ENCODE data around the gene C2orf76.
"Not testable (repeated sequence)": the region's sequence is repeated elsewhere in the genome, so short reads cannot be mapped to it uniquely, and the experiment has no call there.

Gene C2orf76

DNA sequence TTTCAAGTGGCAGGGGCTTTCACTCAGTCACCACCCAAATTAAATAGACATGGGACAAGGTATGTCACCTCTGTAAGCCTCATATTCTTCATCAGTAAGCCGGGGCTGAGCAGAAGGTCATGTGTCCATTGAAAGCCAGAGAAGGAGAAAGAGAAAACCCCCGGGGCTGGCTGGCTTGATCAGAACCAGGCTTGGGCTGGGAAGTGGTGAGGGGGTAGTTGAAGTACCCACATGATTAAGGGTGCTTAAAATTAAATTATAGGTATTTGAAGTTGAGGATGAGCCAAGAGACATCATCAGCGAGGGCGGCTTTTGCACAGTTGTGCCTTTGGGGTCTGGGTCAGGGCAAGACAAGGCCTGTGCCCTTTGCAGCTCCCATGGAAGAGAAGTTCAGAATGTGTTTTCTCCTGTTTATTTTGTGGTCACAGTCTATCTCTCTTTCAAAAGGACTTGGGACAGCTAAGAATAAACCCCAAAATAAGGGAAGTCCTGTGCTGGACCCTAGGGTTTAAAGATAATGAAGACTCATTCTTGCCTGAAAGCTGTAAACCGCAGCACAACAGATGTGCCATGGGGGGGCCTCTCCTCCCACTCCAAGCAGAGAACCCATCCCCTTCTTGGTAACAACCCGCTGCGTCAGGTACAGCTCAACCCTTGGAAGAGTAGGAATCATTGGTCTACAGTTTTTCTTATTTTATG is 10.8 kb upstream of the C2orf76 start:
- no peak for FAIRE-seq
- no peak for DNase-seq (ENCODE audit: low spot score)

GRCh38 chr2:119376810-119377209 is 10.2 kb upstream of the C2orf76 start:
- DNase-seq (ENCODE audit: low spot score): no peak
- no peak for FAIRE-seq

GRCh38 chr2:119376406-119376805 is 9.8 kb upstream of the C2orf76 start:
- DNase-seq (ENCODE audit: low spot score); FAIRE-seq: not testable (repeated sequence)

GRCh38 chr2:119373907-119374745 is 7.5 kb upstream of the C2orf76 start:
- not testable (repeated sequence) for DNase-seq (ENCODE audit: low spot score); FAIRE-seq

DNA sequence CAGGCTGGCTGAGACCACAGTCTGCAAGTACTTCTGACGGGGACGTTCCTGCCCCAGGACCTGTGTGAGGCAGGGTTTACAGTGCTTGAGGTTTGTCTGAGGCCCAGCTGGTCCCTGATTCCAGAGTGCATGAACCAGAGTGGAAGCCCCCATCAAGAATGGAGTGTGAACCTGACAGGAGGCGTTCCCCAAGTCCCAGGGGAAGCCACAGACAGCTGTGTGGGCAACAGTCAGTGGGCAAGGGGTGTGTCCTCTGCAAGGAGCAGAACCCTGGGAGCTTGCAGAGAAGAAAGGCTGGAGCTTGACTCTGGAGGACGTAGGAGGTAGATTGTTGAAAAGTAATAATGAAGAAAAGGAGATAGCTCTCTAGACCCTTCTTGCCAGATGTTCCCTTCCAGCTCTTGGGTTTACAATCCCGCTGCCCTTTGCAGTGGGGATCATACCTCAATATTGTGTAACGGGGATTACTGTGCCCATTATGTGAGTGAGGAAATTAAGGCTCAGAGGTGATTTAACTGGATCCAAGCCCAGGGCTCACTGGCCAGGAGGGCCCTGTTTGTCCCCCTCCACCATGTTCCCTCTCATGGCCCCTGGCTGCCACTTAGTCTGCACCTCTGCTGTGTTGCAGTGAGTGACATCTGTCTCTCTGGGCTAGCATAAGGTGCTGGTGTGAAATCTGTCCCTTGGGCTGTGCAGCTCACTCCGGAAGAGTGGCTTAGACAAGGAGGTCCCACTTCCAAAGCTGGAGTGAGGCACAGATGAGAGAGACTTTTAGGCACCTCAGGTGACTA is 6.3 kb upstream of the C2orf76 start:
- no peak for DNase-seq (ENCODE audit: low spot score)
- no peak for FAIRE-seq

DNA sequence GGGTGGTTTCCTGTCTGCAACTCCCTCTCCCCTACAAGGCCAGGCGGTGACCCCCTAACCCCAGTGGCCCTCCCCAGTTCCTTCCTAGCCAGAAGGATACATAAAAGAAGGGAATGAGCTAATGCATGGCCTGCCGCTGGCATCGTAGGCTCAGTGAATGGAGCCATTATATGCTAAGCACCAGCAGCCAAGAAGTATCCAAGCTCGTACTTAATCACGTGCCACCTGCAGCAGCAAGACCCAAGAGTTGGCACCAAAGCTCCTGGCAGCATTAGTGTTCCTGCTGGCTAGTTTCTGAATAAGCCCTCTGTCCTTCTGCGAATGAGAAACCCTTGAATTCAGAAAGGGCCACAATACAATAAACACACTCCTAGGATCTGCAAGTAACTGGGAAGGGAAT is 4.5 kb upstream of the C2orf76 start:
- no peak for FAIRE-seq

GRCh38 chr2:119369845-119370244 is 3.2 kb upstream of the C2orf76 start:
- no peak for DNase-seq (ENCODE audit: low spot score)
- FAIRE-seq: no peak

More for the DNA sequence above, 4.5 kb upstream of the C2orf76 start:
- no peak for DNase-seq (ENCODE audit: low spot score)

DNA sequence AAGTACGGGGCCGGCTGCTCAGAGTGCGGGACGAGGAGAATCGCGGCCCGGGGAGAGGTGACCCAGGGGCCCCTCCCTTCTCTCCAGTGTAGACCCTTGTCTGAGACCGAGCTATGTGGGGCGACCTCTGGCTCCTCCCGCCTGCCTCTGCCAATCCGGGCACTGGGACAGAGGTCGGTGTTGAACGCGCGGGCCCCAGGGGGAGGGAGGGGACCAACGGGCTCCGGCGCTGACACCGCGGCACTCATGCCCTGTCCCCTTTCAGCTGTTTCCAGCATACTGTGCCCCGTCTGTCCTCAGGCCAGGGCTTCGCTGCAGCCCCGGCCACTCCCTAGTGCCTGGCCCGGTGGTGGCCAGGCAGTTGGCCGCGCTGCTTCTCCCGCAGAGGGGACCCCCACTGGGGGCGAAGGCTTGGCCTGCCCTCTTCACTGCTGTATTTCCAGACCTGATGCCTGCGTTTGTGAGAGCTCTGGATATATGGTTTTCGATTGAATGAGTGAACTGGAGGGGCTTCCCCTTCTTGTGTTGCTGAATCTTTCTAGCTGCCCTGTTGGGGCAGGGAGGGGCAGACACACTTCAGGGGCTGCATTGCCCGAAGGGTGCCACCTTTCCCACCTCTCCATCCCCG is 952 bp upstream of the C2orf76 start:
- no peak for FAIRE-seq
- DNase-seq (ENCODE audit: low spot score): peak; percentile 39

DNA sequence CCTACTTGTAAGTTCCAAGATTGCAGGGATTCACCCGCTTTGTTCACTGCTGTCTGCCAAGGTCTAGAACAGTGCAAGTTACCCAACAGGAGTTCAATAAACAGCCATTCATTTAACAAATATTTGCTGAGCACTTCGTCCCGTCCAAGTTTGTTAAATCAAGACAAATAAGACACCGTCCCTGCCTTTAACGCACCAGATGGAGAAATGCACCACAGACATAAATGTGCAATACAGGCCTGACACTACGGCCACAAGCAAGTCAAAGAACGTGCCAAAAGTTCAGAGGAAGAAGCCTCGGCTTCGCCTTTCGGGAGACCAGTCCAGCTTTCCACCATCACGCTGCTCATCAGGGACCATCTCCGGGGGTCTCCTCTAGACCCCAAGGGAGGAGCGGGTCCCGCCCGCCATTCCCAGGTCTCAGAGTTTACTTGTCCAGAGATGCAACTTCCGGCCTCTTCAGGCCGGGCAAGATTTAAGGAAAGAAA is 429 bp downstream of the C2orf76 start:
- no peak for FAIRE-seq
- no peak for DNase-seq (ENCODE audit: low spot score)

- no peak for FAIRE-seq
- DNase-seq (ENCODE audit: low spot score): no peak
These were observed 1.2 kb downstream of the C2orf76 start for GRCh38 chr2:119365436-119365835.

DNA sequence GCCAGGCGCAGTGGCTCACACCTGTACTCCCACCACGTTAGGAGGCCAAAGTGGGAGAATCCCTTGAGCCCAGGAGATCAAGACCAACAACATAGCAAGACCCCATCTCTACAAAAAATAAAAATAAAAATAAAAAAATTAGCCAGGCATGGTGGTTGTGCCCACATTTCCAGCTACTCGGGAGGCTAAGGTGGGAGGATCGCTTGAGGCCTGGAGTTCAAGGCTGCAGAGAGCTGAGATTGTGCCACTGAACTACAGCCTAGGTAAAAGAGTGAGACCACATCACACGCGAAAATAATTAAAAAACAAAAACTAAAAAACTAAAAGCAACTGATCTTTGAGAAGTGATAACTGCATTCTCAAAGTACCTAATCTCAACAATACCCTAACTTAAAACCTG is 1.8 kb downstream of the C2orf76 start:
- no peak for DNase-seq (ENCODE audit: low spot score)
- no peak for FAIRE-seq

- DNase-seq (ENCODE audit: low spot score) (no peak), FAIRE-seq (no peak)
These were observed 6.1 kb downstream of the C2orf76 start for GRCh38 chr2:119360423-119360966.

- no peak for FAIRE-seq
- no peak for DNase-seq (ENCODE audit: low spot score)
These were observed 6.9 kb downstream of the C2orf76 start for GRCh38 chr2:119359774-119360173.

GRCh38 chr2:119354860-119355259 is 11.8 kb downstream of the C2orf76 start:
- DNase-seq (ENCODE audit: low spot score) (no peak), FAIRE-seq (no peak)

DNA sequence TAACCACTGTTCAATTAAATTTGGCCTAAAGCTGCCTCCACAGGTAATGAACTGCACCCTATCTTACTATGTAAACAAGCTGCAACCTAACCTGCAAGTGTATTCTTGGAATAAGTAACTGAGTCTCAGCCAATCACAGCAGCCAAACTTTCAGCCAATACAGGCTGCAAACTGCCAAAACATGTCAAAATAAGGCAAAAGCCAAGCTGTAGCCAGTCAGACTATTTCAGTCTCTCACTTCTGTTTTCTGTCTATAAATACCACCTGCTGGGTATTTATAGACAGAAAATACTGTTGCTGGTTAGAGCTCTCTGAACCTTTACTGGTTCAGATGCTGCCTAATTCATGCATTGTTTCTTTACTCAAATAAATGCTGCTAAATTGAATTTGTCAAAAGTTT is 14.3 kb downstream of the C2orf76 start:
- FAIRE-seq (no peak), DNase-seq (ENCODE audit: low spot score) (no peak)

DNA sequence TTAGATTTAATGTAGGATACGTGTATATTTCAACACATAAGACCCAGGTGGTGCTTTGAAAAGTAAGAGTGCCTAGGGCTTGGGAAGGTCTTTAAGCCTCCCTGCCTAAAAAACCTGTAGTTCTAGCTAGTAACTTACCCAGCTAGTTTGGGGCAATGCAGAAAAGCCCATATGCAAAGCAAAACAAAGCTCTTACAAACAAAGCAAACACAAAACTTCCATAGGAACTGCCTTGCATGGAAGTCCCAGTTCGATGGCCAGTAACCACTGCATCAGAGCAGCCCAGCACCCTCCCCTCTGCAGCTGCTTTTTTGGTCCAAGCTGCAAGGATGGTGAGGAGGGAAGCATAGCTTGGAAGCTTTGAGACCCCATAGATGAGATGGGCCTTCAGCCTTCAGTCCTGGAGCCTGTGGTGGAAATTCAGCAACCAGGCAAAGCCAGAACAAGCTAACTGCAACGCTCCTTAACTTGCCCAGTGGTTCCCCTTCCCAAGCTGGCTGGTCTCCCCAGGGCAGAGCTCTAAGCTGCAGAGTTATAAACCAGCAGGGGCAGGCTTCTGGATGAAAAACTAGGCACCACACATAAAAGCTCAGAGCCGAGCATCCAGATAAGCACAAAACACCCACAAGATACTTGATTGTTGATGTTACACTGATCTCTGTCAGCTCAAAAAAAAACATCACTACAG is 16.2 kb downstream of the C2orf76 start:
- DNase-seq (ENCODE audit: low spot score): no peak
- no peak for FAIRE-seq

- DNase-seq (ENCODE audit: low spot score) (no peak), FAIRE-seq (no peak)
These were observed 17.3 kb downstream of the C2orf76 start for GRCh38 chr2:119349289-119349688.

- no peak for DNase-seq (ENCODE audit: low spot score)
- no peak for FAIRE-seq
These were observed 24.9 kb downstream of the C2orf76 start for GRCh38 chr2:119341684-119342083.

GRCh38 chr2:119339562-119339923 is 27.1 kb downstream of the C2orf76 start:
- FAIRE-seq (no peak), DNase-seq (ENCODE audit: low spot score) (no peak)

- no peak for DNase-seq (ENCODE audit: low spot score)
- FAIRE-seq: no peak
These were observed 27.6 kb downstream of the C2orf76 start for GRCh38 chr2:119338826-119339561.
